C4-2B (cell line): ENCODE results near the gene STARD10.

Experiments
- H3K27ac ChIP-seq: fragments of 450-650 bp; 2 replicates; pipeline ENCODE4 v1.5.1; 2017
- CTCF ChIP-seq: fragments of 450-650 bp; conservative IDR thresholded peaks from 2 replicates; pipeline ENCODE4 v1.5.1; 2017; ENCODE audit warnings: mild to moderate bottlenecking
- ZFX ChIP-seq: fragments of 450-650 bp; IDR thresholded peaks from 2 replicates; pipeline ENCODE4 v1.6.1; 2017

The STARD10 gene

GRCh38 chr11:72781313-72782080 lies 12.3 kb downstream of the STARD10 start:
- H3K27ac ChIP-seq = peak overlapping the region; percentile 68
- TF ChIP-seq ZFX (peak; percentile 44; the same call in 1 of the 2 replicates), CTCF (no peak)

GRCh38 chr11:72781063-72781312 lies 12.9 kb downstream of the STARD10 start:
- H3K27ac ChIP-seq = peak overlapping the region; percentile 68
- TF ChIP-seq ZFX = no peak
- no peak for TF ChIP-seq CTCF

- no peak for TF ChIP-seq ZFX
- no peak for TF ChIP-seq CTCF
- peak overlapping the region; percentile 68 for H3K27ac ChIP-seq
Measured at GRCh38 chr11:72780296-72781062, 13.4 kb downstream of the STARD10 start.

GRCh38 chr11:72779495-72780128 lies 14.2 kb downstream of the STARD10 start:
- no peak overlapping the region for H3K27ac ChIP-seq
- TF ChIP-seq ZFX (no peak), CTCF (no peak)

- TF ChIP-seq CTCF (no peak), ZFX (no peak)
- H3K27ac ChIP-seq = no peak overlapping the region
Measured at GRCh38 chr11:72778535-72779494, 15.0 kb downstream of the STARD10 start.

- TF ChIP-seq ZFX (no peak), CTCF (no peak)
- no peak overlapping the region for H3K27ac ChIP-seq
Measured at GRCh38 chr11:72777755-72778278, 16.0 kb downstream of the STARD10 start.
